ENCODE measurements around the gene DHRS3. TPM values are rescaled to one million over a fixed set of nuclear protein-coding genes. Genes with fewer than 3 reads are reported as not detected.

Gene DHRS3
- total and polyA plus RNA-seq, 2 donors (not counting 1 experiment from before 2014, with no cell fraction given) = 0.37 TPM

DNA sequence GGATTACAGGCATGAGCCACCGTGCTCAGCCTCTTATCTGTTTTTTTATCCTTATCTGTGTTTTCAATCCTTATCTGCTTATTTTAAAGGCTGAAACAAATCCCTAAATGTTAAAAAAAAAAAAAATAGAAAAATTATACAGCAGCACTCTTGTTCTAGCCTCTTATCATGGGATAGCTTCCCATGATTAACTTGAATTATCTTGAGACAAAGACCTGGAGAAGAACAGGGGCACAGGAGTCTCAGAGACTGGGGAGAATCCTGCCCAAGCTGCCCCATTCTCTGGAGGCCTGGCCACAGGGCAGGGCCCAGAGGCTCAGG lies 86.9 kb downstream of the DHRS3 start:
- Histone ChIP-seq H3K79me2 (ENCODE audit: control insufficient read depth, insufficient read depth, low read length) (no peaks in the 10 kb centered on the region), H4K20me1 (ENCODE audit: control insufficient read depth, insufficient read depth, low read length, poor library complexity, severe bottlenecking) (no peaks in the 10 kb centered on the region), H2AFZ (ENCODE audit: insufficient read depth, low read depth, low read length, poor library complexity, severe bottlenecking) (no peak overlapping the region), H3K9ac (ENCODE audit: low read length) (no peak overlapping the region), H3K4me2 (replicated peaks; ENCODE audit: low read depth, low read length, poor library complexity, severe bottlenecking) (no peak overlapping the region), H3K27ac (ENCODE audit: low read length in 2 of 2) (no peak overlapping the region), H3K36me3 (replicated peaks in 1 of 2; ENCODE audit: control extremely low read depth in 1 of 2, control insufficient read depth in 1 of 2, extremely low read depth in 1 of 2, insufficient read depth in 2 of 2, low read length in 1 of 2) (no peaks in the 10 kb centered on the region), H3K4me3 (ENCODE audit: control extremely low read depth in 1 of 5, extremely low read depth in 1 of 5, insufficient read depth in 1 of 5, low read depth in 2 of 5, low read length in 4 of 5) (no peak overlapping the region), H3K4me1 (ENCODE audit: control insufficient read depth in 2 of 2, insufficient read depth in 2 of 2, low read length in 2 of 2) (no peaks in the 10 kb centered on the region), H3K9me3 (ENCODE audit: control extremely low read depth in 1 of 3, control insufficient read depth in 2 of 3, insufficient read depth in 1 of 3, low read length in 2 of 3) (peaks cover 0 to 2% (median 0%) of the 10 kb centered on the region in 3 donors), H3K27me3 (replicated peaks in 1 of 4; ENCODE audit: control extremely low read depth in 1 of 4, control insufficient read depth in 3 of 4, insufficient read depth in 4 of 4, low read length in 3 of 4) (no peaks in the 10 kb centered on the region)
- no peak overlapping the region for H3K4me3 Mint-ChIP-seq
- H3K4me1 Mint-ChIP-seq = no peaks in the 10 kb centered on the region
- ChIA-PET CTCF (no interaction called here), POLR2A (no interaction called here)
- WGBS (ENCODE audit: insufficient coverage) = no CpG with 5 or more reads among the region's 1 CpG
- peaks cover 3% of the 10 kb centered on the region for H3K9me3 Mint-ChIP-seq (ENCODE audit: insufficient read depth)
- H3K27ac Mint-ChIP-seq = no peak overlapping the region
- ATAC-seq (ENCODE audit: low read depth) (no peak), DNase-seq (no peak)
- no peaks in the 10 kb centered on the region for H3K27me3 Mint-ChIP-seq
- intact Hi-C loops (cut with micrococcal nuclease) = no loop called here
- no peak for TF ChIP-seq EZH2 (IDR thresholded peaks at IDR 0.05; ENCODE audit: borderline replicate concordance, insufficient read depth, low read depth, low read length, poor library complexity, severe bottlenecking)
- TF ChIP-seq, protein P1, sequence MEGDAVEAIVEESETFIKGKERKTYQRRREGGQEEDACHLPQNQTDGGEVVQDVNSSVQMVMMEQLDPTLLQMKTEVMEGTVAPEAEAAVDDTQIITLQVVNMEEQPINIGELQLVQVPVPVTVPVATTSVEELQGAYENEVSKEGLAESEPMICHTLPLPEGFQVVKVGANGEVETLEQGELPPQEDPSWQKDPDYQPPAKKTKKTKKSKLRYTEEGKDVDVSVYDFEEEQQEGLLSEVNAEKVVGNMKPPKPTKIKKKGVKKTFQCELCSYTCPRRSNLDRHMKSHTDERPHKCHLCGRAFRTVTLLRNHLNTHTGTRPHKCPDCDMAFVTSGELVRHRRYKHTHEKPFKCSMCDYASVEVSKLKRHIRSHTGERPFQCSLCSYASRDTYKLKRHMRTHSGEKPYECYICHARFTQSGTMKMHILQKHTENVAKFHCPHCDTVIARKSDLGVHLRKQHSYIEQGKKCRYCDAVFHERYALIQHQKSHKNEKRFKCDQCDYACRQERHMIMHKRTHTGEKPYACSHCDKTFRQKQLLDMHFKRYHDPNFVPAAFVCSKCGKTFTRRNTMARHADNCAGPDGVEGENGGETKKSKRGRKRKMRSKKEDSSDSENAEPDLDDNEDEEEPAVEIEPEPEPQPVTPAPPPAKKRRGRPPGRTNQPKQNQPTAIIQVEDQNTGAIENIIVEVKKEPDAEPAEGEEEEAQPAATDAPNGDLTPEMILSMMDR (IDR thresholded peaks at IDR 0.05) = no peak

DNA sequence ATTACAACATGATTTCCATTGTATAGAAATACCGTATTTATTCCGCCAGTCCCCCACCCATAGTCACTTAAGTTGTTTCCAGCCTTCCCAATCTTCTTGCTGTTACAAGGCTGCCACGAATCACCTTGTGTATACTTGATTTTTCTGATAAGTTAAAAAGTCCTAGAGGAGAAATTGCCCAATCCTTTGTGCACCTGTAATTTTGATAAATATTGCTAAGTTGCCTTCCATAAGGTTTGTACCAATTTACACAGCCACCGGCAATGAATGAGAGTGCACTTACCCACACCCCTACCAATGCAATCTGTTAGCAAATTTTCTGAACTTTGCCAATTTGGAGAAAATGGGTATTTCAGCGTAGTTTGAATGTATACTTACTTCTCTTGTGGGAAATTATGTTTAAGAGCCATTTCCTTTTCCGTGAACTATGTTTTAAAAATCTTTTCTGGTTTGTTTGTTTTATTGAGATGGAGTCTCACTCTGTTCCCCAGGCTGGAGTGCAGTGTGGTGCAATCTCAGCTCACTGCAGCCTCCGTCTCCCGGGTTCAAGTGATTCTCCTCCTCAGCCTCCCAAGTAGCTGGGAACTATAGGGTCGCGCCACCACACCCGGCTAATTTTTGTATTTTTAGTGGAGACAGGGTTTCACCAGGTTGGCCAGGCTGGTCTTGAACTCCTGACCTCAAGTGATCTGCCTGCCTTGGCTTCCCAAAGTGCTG lies 87.4 kb downstream of the DHRS3 start:
- no peak overlapping the region for H3K4me3 ChIP-seq (ENCODE audit: control extremely low read depth in 1 of 5, extremely low read depth in 1 of 5, insufficient read depth in 1 of 5, low read depth in 2 of 5, low read length in 4 of 5)
- 94% methylated on average over 3 of the region's 11 CpGs for WGBS (ENCODE audit: insufficient coverage)
- TF ChIP-seq EZH2 (IDR thresholded peaks at IDR 0.05; ENCODE audit: borderline replicate concordance, insufficient read depth, low read depth, low read length, poor library complexity, severe bottlenecking) = no peak
- TF ChIP-seq, protein P1 (IDR thresholded peaks at IDR 0.05) = no peak
- H3K4me3 Mint-ChIP-seq = no peak overlapping the region
- H3K27ac Mint-ChIP-seq = no peak overlapping the region
- no peak overlapping the region for H3K27ac ChIP-seq (ENCODE audit: low read length in 2 of 2)
- H3K4me1 Mint-ChIP-seq = no peaks in the 10 kb centered on the region
- H3K9me3 Mint-ChIP-seq (ENCODE audit: insufficient read depth) = no peaks in the 10 kb centered on the region
- H4K20me1 ChIP-seq (ENCODE audit: control insufficient read depth, insufficient read depth, low read length, poor library complexity, severe bottlenecking) = no peaks in the 10 kb centered on the region
- no peaks in the 10 kb centered on the region for H3K4me1 ChIP-seq (ENCODE audit: control insufficient read depth in 2 of 2, insufficient read depth in 2 of 2, low read length in 2 of 2)
- H3K9ac ChIP-seq (ENCODE audit: low read length) = no peak overlapping the region
- H2AFZ ChIP-seq (ENCODE audit: insufficient read depth, low read depth, low read length, poor library complexity, severe bottlenecking) = no peak overlapping the region
- no peaks in the 10 kb centered on the region for H3K27me3 ChIP-seq (replicated peaks in 1 of 4; ENCODE audit: control extremely low read depth in 1 of 4, control insufficient read depth in 3 of 4, insufficient read depth in 4 of 4, low read length in 3 of 4)
- DNase-seq (no peak), ATAC-seq (ENCODE audit: low read depth) (no peak)
- no peaks in the 10 kb centered on the region for H3K36me3 ChIP-seq (replicated peaks in 1 of 2; ENCODE audit: control extremely low read depth in 1 of 2, control insufficient read depth in 1 of 2, extremely low read depth in 1 of 2, insufficient read depth in 2 of 2, low read length in 1 of 2)
- intact Hi-C loops (cut with micrococcal nuclease) = no loop called here
- ChIA-PET POLR2A (no interaction called here), CTCF (no interaction called here)
- no peaks in the 10 kb centered on the region for H3K27me3 Mint-ChIP-seq
- H3K79me2 ChIP-seq (ENCODE audit: control insufficient read depth, insufficient read depth, low read length) = no peaks in the 10 kb centered on the region
- H3K4me2 ChIP-seq (replicated peaks; ENCODE audit: low read depth, low read length, poor library complexity, severe bottlenecking) = no peak overlapping the region
- peaks cover 0 to 2% (median 0%) of the 10 kb centered on the region in 3 donors for H3K9me3 ChIP-seq (ENCODE audit: control extremely low read depth in 1 of 3, control insufficient read depth in 2 of 3, insufficient read depth in 1 of 3, low read length in 2 of 3)

Data from B cell (primary cell).